22Rv1 (cell line): ENCODE data around the gene RNF213.

Experiments
- CTCF ChIP-seq: fragments of 450-650 bp; IDR thresholded peaks from 2 replicates; pipeline ENCODE4 v1.5.1; 2017; ENCODE audit warnings: mild to moderate bottlenecking
- ZFX ChIP-seq: fragments of 450-650 bp; IDR thresholded peaks from 2 replicates; pipeline ENCODE4 v1.6.1; 2017; ENCODE audit warnings: antibody characterized with exemption, borderline replicate concordance

DNA sequence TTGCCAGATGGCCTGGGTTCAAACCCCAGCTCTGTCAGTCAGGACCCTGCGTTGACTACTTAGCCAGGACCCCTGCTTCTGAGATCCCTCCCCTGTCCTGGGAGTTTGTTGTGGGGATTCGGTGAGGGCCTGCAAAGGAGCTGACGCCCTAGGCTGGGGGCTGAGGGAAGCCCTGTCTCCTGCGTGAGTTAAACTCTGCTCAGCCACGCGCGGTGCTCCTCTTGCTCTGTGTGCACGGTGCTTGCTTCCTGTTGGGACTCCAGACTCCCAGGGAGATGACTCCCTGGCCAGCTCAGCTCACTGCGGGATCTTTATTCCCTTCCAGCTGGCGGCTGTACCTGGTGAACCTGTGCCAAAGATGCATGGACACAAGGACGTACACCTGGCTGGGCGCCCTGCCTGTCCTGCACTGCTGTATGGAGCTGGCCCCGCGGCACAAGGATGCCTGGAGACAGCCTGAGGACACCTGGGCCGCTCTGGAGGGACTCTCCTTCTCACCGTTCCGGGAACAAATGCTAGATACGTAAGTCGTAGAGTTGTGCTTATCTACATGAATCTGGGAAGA is 37.4 kb downstream of the RNF213 start:
- TF ChIP-seq CTCF = no peak
- TF ChIP-seq ZFX = no peak
